ENCODE measurements around the gene AFAP1L2. TPM values are rescaled to one million over a fixed set of nuclear protein-coding genes. Genes with fewer than 3 reads are reported as not detected.

Gene AFAP1L2
- total RNA-seq, 1 experiment from 2014 or later, result 170 TPM

DNA sequence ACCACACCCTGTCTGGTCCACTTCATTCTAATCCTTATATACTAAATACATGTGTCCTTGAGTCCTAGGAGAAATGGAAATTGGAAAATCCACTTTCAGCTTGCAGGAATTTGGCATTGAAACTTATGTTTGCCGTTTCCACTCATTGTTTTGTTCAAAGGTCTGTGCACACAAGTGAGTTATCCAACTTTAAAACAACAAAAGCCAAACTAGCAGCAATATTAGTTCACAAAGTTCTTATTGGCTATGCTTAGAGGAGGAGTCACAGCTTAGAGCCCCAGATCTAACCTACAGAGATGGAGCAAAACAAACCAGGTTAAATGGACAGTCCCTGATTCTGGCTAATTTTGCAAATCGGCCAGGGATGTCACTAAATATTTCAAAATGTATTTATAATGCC is 44.6 kb upstream of the AFAP1L2 start:
- intact Hi-C loops (cut with micrococcal nuclease; ENCODE audit: unreplicated experiment) (no loop called here), in situ Hi-C loops (cut with HindIII; ENCODE audit: low pct_unique_long_range_greater_than_20kb, low sequenced_read_pairs) (no loop called here)
- CTCF ChIA-PET, result no interaction called here
- ATAC-seq (no peak), DNase-seq (ENCODE audit: low read depth, low spot score) (no peak)
- peaks cover 33% of the 10 kb centered on the region; the same call in 1 of the 2 replicates for H3K36me3 ChIP-seq (ENCODE audit: control insufficient read depth, insufficient read depth, low read length)
- POLR2A ChIA-PET, result no interaction called here
- H3K9me3 ChIP-seq (ENCODE audit: control insufficient read depth, insufficient read depth, low read depth, low read length), result no peaks in the 10 kb centered on the region
- no peaks in the 10 kb centered on the region for H3K27me3 ChIP-seq (ENCODE audit: control insufficient read depth, insufficient read depth, low read length)
- no peak for TF ChIP-seq SIN3A (IDR thresholded peaks at IDR 0.05; ENCODE audit: borderline replicate concordance, insufficient read depth, low read depth, low read length)
- TF ChIP-seq, protein P1, sequence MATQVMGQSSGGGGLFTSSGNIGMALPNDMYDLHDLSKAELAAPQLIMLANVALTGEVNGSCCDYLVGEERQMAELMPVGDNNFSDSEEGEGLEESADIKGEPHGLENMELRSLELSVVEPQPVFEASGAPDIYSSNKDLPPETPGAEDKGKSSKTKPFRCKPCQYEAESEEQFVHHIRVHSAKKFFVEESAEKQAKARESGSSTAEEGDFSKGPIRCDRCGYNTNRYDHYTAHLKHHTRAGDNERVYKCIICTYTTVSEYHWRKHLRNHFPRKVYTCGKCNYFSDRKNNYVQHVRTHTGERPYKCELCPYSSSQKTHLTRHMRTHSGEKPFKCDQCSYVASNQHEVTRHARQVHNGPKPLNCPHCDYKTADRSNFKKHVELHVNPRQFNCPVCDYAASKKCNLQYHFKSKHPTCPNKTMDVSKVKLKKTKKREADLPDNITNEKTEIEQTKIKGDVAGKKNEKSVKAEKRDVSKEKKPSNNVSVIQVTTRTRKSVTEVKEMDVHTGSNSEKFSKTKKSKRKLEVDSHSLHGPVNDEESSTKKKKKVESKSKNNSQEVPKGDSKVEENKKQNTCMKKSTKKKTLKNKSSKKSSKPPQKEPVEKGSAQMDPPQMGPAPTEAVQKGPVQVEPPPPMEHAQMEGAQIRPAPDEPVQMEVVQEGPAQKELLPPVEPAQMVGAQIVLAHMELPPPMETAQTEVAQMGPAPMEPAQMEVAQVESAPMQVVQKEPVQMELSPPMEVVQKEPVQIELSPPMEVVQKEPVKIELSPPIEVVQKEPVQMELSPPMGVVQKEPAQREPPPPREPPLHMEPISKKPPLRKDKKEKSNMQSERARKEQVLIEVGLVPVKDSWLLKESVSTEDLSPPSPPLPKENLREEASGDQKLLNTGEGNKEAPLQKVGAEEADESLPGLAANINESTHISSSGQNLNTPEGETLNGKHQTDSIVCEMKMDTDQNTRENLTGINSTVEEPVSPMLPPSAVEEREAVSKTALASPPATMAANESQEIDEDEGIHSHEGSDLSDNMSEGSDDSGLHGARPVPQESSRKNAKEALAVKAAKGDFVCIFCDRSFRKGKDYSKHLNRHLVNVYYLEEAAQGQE (IDR thresholded peaks at IDR 0.05; ENCODE audit: insufficient read depth in 1 of 2, low read depth in 2 of 2, low read length in 1 of 2), result no peak
- no peak for TF ChIP-seq TCF7L2 (IDR thresholded peaks at IDR 0.05; ENCODE audit: low read depth, low read length)
- TF ChIP-seq, protein P2, sequence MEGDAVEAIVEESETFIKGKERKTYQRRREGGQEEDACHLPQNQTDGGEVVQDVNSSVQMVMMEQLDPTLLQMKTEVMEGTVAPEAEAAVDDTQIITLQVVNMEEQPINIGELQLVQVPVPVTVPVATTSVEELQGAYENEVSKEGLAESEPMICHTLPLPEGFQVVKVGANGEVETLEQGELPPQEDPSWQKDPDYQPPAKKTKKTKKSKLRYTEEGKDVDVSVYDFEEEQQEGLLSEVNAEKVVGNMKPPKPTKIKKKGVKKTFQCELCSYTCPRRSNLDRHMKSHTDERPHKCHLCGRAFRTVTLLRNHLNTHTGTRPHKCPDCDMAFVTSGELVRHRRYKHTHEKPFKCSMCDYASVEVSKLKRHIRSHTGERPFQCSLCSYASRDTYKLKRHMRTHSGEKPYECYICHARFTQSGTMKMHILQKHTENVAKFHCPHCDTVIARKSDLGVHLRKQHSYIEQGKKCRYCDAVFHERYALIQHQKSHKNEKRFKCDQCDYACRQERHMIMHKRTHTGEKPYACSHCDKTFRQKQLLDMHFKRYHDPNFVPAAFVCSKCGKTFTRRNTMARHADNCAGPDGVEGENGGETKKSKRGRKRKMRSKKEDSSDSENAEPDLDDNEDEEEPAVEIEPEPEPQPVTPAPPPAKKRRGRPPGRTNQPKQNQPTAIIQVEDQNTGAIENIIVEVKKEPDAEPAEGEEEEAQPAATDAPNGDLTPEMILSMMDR (IDR thresholded peaks at IDR 0.05), result no peak
- TF ChIP-seq POLR2AphosphoS5 (IDR thresholded peaks at IDR 0.05; ENCODE audit: low read depth, low read length), result no peak
- BruUV-seq (replicated peaks), result no TSS peak
- 0 out of 2 replicates have a peak, but pooled peaks cover 3% of the 10 kb centered on the region for H3K4me1 ChIP-seq (ENCODE audit: control insufficient read depth, insufficient read depth, low read length)
- H3K27ac ChIP-seq (ENCODE audit: low read length), result no peak overlapping the region
- no peak overlapping the region for H3K4me3 ChIP-seq (ENCODE audit: low read depth in 2 of 2, low read length in 2 of 2)

DNA sequence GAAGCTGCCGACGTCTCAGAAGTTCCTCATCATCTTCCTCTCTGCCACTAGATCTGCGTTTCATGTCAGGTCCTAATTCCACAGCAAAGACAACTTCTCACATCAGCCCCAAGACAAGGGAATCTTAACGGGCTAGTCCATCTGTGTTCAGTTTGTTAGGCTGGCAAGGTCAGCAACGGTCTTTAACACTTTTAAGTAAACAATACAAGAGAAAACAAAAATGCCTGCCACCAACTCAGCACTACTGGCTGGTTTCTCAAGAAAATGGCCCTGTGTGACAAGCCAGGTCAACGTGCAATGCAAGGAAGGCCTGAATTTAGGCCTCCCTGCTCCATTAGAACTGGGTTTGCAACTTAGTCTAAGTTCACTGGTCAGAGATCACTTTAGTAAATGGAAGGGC is 41.0 kb upstream of the AFAP1L2 start:
- ChIA-PET POLR2A (no interaction called here), CTCF (no interaction called here)
- intact Hi-C loops (cut with micrococcal nuclease; ENCODE audit: unreplicated experiment), result no loop called here
- DNase-seq (ENCODE audit: low read depth, low spot score), result no peak
- Histone ChIP-seq H3K27me3 (ENCODE audit: control insufficient read depth, insufficient read depth, low read length) (no peaks in the 10 kb centered on the region), H3K4me1 (ENCODE audit: control insufficient read depth, insufficient read depth, low read length) (0 out of 2 replicates have a peak, but pooled peaks cover 3% of the 10 kb centered on the region), H3K36me3 (ENCODE audit: control insufficient read depth, insufficient read depth, low read length) (peaks cover 40% of the 10 kb centered on the region), H3K27ac (ENCODE audit: low read length) (no peak overlapping the region), H3K4me3 (ENCODE audit: low read depth in 2 of 2, low read length in 2 of 2) (no peak overlapping the region), H3K9me3 (ENCODE audit: control insufficient read depth, insufficient read depth, low read depth, low read length) (no peaks in the 10 kb centered on the region)
- no peak for TF ChIP-seq SIN3A (IDR thresholded peaks at IDR 0.05; ENCODE audit: borderline replicate concordance, insufficient read depth, low read depth, low read length)
- TF ChIP-seq POLR2AphosphoS5 (IDR thresholded peaks at IDR 0.05; ENCODE audit: low read depth, low read length), result no peak
- TF ChIP-seq, protein P2 (IDR thresholded peaks at IDR 0.05), result no peak
- no peak for TF ChIP-seq TCF7L2 (IDR thresholded peaks at IDR 0.05; ENCODE audit: low read depth, low read length)
- TF ChIP-seq, protein P1 (IDR thresholded peaks at IDR 0.05; ENCODE audit: insufficient read depth in 1 of 2, low read depth in 2 of 2, low read length in 1 of 2), result no peak
- no TSS peak for BruUV-seq (replicated peaks)
- no peak for ATAC-seq
- in situ Hi-C loops (cut with HindIII; ENCODE audit: low pct_unique_long_range_greater_than_20kb, low sequenced_read_pairs), result no loop called here

Data from Panc1 (cell line).